DMS 273 (cell line): ENCODE measurements around the gene SDK2.

ENCODE experiments used
- DNase-seq: peaks from one replicate; lab custom pipeline; 2025; ENCODE audit not compliant: unreplicated experiment; lab: John Stamatoyannopoulos, UW

The SDK2 gene

GRCh38 chr17:73291260-73291801 lies 352.9 kb downstream of the SDK2 start:
- no peak for DNase-seq

DNA sequence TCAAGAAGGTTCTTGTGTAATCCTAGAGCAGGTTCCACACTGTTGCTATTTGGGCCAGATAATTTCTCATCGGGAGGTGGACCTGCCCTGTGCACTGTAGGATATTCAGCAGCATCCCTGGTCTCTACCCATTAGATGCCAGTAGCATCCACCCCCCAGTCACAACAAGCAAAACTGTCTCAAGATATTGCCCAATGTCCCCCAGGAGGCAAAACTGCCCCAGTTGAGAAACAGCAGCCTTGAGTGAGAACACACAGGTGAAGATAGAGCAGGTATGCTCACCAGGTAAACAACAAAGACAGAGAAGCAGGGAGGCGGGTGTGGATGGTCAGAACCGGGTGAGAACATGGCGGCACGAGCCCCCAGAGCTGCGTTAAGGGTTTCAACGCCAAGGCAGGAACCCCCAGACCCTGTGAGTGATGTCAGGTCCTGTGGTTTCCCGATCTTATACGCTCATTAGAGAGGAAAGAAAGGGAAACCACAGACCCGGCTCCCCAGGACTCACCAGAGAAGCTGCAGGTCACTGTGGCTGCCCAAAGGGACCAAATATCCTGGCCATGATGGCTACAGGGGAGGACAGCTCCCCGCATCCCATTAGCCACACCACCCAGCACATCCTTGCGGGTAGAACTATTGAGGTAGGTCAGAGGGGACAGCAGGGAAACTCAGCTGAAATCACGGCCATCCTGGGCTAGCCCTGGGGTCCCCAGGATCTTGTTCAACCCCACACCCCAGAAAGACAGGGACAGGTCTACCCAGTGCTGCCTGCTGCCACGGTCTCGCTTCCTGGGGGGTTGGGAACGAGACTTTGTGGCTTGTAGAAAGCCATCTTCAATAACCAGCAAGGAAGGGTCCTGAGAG lies 353.6 kb downstream of the SDK2 start:
- no peak for DNase-seq

DNA sequence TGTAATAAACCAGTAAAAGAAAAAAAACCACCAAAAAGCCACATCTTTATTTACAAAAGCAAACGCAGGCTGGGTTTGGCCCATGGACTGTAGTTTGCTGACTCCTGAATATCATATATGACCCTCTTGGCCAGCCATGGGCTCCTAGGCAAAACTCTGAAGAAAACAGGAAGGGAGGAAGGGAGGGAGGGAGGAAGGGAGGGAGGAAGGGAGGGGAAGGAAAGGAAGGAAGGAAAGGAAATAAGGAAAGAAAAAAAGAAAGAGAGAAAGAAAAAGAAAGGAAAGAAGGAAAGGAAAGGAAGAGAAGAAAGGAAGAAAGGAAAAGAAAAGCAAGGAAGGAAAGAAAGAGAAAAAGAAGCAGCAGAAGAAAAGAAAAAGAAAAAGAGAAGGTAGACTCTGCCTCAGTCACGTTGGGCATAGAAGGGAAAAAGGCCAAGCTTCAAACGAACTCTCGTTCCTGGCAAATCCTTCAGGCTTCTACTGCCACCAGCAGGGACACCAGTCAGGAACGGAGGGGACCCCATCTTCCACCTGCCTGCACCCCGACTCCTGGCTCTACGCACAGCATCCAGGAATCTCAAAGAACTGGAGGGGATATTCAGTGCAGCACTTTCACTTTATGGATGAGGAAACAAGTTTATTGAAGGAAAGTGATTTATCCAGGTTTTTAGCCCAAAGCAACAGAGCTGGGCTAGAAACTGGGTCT lies 354.5 kb downstream of the SDK2 start:
- no peak for DNase-seq

DNA sequence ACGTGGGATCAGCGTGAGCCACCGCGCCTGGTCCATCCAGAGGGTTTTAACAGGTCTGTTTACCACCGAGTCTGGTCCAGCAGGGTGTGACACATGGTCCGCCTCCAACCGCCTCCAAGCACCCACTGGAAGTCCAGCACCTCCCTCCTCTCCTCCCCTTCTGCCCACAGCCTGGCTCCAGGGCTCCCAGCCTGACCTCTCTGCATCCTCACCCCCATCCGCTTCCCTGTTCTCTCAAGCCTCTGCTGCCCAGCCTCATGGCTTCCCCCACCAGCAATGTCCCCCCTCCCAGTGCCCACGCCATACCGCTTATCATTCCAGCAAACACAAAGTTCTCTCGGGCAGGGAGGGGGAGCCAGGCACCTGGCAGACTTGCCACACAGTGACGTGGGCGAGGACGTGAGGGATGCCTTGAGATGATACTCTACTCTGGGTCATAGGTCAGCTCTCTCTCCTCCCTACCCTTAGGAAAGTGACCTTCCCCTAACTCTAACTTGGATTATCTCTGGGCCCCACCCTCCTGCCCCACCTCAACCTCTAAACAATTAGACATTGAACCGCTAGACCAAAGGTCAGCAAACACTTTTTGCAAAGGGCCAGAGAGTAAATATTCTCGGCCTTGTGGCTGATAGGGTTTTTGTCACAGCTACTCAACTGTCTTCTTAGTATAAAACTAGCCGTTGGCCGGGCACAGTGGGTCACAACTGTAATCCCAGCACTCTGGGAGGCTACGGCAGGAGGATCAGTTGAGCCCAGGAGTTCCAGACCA lies 355.5 kb downstream of the SDK2 start:
- no peak for DNase-seq

DNA sequence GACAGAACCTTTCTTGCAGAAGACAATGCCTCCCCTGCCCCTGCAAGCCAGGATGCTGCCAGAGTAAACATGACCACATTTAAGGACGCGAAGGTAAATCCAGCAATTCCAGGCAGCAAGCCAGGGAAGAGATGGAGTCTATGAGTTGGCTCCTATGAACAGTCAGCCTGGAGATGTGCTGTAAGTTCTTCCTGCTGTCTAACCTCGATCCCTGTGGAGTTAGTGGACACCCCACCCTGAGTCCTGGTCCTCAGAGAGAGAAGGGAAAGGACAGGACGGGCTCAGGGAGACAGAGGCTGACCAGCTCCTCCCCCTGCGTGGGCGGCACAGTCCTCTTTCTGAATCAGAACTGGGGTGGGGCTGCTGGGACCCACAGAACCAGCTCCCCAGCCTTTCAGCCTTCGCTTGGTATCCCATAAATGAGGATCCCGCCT lies 357.4 kb downstream of the SDK2 start:
- DNase-seq = peak; percentile 23

GRCh38 chr17:73285916-73286862 lies 358.1 kb downstream of the SDK2 start:
- DNase-seq = no peak

DNA sequence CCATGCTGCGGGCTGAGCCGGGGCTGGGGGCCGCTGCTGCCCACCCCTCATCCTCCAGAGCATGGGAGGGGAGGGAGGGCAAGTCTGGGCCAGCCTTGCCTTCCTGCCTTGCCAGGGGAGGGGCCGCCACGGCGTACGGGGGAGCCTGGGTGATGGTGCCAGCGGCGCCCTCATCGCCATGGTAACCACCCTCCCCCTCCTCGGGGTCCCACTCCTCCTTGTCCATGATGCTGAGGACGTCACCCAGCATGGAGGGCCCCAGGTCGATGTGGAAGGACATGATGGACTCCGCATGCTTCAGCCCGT lies 358.7 kb downstream of the SDK2 start:
- DNase-seq = no peak

DNA sequence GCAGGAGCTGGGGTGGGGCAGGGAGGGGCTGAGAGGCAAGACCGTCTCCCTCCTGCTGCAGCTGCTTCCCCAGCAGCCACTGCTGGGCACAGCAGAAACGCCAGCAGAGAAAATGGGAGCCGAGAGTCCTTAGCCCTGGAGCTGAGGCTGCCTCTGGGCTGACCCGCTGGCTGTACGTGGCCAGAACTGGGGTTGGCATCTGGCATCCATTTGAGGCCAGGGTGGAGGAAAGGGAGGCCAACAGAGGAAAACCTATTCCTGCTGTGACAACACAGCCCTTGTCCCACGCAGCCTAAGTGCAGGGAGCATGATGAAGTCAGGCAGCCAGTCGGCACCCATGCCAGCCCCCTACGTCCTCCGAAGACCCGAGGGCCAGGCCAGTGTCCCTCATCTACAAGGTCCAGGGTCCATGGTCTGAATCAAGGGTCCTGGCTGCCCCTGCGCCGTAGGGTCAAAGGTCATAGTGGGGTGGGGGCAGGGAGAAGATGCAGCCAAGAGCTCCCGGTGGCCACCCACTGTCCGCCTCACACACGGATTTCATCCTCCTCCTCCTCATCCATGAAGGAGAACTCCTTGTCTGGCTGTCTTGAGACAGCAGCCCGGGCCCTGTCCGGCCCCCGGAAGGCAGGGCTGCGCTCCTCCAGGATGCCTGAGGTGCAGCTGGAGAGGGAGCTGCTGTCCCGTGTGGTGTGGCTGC lies 359.2 kb downstream of the SDK2 start:
- no peak for DNase-seq
